Testis (tissue), 3 donors: ENCODE results near the gene IGFBPL1. TPM values are rescaled to one million over a fixed set of nuclear protein-coding genes. Genes with fewer than 3 reads are reported as not detected.

Source experiments
- DNase-seq: peaks from one replicate; pipeline ENCODE4 v3.0.0-alpha.2; 2019
- H3K27ac ChIP-seq, 2 donors: fragments of 200-600 bp; sonication (generic); one replicate each; pipeline ENCODE4 v1.5.1; 2019
- H3K27me3 ChIP-seq: fragments of 200-600 bp; sonication (generic); one replicate; pipeline ENCODE4 v1.5.1; 2019
- H3K36me3 ChIP-seq: fragments of 200-600 bp; sonication (generic); one replicate; pipeline ENCODE4 v1.5.1; 2017; ENCODE audit warnings: low read depth; ENCODE audit errors: missing control alignments
- H3K4me1 ChIP-seq: fragments of 200-600 bp; sonication (generic); one replicate; pipeline ENCODE4 v1.5.1; 2019
- H3K4me3 ChIP-seq, 2 donors: fragments of 200-600 bp; sonication (generic); one replicate each; pipeline ENCODE4 v1.5.1; 2017 to 2019
- H3K9me3 ChIP-seq: fragments of 200-600 bp; sonication (generic); one replicate; pipeline ENCODE4 v1.5.1; 2017
- CTCF ChIP-seq, 3 experiments: fragments of 450-650 bp in 2 of 3; fragments of 200-600 bp in 1 of 3; sonication (generic) in 1 of 3; IDR thresholded peaks; one replicate each; pipeline ENCODE4 v1.5.1; 2016 to 2019; ENCODE audit warnings: antibody characterized with exemption in 3 of 3, mild to moderate bottlenecking in 2 of 3, moderate library complexity in 1 of 3
- POLR2A ChIP-seq: fragments of 450-650 bp; IDR thresholded peaks from one replicate; pipeline ENCODE4 v1.6.1; 2017; ENCODE audit warnings: antibody characterized with exemption, mild to moderate bottlenecking, moderate library complexity
- WGBS, 2 donors: methylation state at CpG; one replicate each; pipeline ENCODE4 v1.1.5; 2018; 5-methylcytosine and 5-hydroxymethylcytosine counted together
- intact Hi-C: fragments of 100-400 bp; cut with DNase I; formaldehyde crosslinking; loops from one replicate; pipeline ENCODE4 v1.15.1; 2023; ENCODE audit warnings: low total_unique reads
- polyA plus RNA-seq: library from polyadenylated mRNA; stranded (reverse); fragments of 350-450 nt; fragmentation: Illumina TruSeq; extraction: RNeasy Lipid Tissue Mini Kit (QIAGEN cat#74804); gene quantifications from one replicate; pipeline ENCODE4 v1.2.3, GENCODE V29; 2014; ENCODE audit warnings: low read depth, low replicate concordance; ENCODE audit not compliant: insufficient read depth
- total RNA-seq, 2 donors: library from RNA; depleted of rRNA; stranded (reverse); fragments of >200 nt; gene quantifications; one replicate each; pipeline ENCODE4 v1.2.3, GENCODE V29; 2016

IGFBPL1 gene
- total and polyA plus RNA-seq, 3 donors from 2014 or later: 5.8 to 18.4 (median 18.0) TPM

GRCh38 chr9:38396371-38396671, 27.9 kb downstream of the IGFBPL1 start:
- Histone ChIP-seq H3K4me1 (peaks cover 4% of the 10 kb centered on the region), H3K36me3 (no peaks in the 10 kb centered on the region), H3K9me3 (no peaks in the 10 kb centered on the region), H3K27me3 (no peaks in the 10 kb centered on the region), H3K4me3 (no peak overlapping the region), H3K27ac (no peak overlapping the region)
- intact Hi-C loops: loop anchor here (10.0 kb wide), 1 partner anchor 492 kb away; the partner anchor contains the start of gene SLC25A51
- DNase-seq: no peak
- TF ChIP-seq CTCF (IDR thresholded peaks at IDR 0.05): no peak
- no peak for TF ChIP-seq POLR2A
- 88 to 93% methylated on average over 3 to 10 of the region's 10 CpGs for WGBS, 2 donors

- Histone ChIP-seq H3K4me3 (no peak overlapping the region), H3K36me3 (no peaks in the 10 kb centered on the region), H3K27me3 (no peaks in the 10 kb centered on the region), H3K4me1 (peaks cover 6% of the 10 kb centered on the region), H3K9me3 (no peaks in the 10 kb centered on the region), H3K27ac (no peak overlapping the region)
- DNase-seq: no peak
- 93 to 98% methylated on average over 10 to 29 of the region's 30 CpGs for WGBS, 2 donors
- intact Hi-C loops: loop anchor here (10.0 kb wide), 1 partner anchor 491 kb away; the partner anchor contains the start of gene SLC25A51
- TF ChIP-seq CTCF (IDR thresholded peaks at IDR 0.05) (no peak), POLR2A (no peak)
Observed at GRCh38 chr9:38395653-38396370, 28.4 kb downstream of the IGFBPL1 start.

- H3K27ac ChIP-seq: no peak overlapping the region
- no peaks in the 10 kb centered on the region for H3K36me3 ChIP-seq
- H3K4me1 ChIP-seq: peaks cover 14% of the 10 kb centered on the region
- intact Hi-C loops: loop anchor here (10.0 kb wide), 1 partner anchor 490 kb away; the partner anchor contains the start of gene SLC25A51
- H3K4me3 ChIP-seq: no peak overlapping the region
- no peak for TF ChIP-seq CTCF (IDR thresholded peaks at IDR 0.05)
- no peak for TF ChIP-seq POLR2A
- H3K9me3 ChIP-seq: no peaks in the 10 kb centered on the region
- WGBS, 2 donors: 77 to 93% methylated on average over 9 of the region's 9 CpGs
- no peak for DNase-seq
- H3K27me3 ChIP-seq: no peaks in the 10 kb centered on the region
Observed at GRCh38 chr9:38394416-38394815, 29.8 kb downstream of the IGFBPL1 start.

GRCh38 chr9:38393128-38393796, 31.0 kb downstream of the IGFBPL1 start:
- DNase-seq: no peak
- peaks cover 24% of the 10 kb centered on the region for H3K4me1 ChIP-seq
- 8 to 14% methylated on average over 2 to 9 of the region's 9 CpGs for WGBS, 2 donors
- TF ChIP-seq CTCF (IDR thresholded peaks at IDR 0.05): no peak
- no peak for TF ChIP-seq POLR2A
- H3K27ac ChIP-seq: peak overlapping the region; percentile 42 to 52
- H3K27me3 ChIP-seq: no peaks in the 10 kb centered on the region
- intact Hi-C loops: loop anchor here (10.0 kb wide), 1 partner anchor 488 kb away; the partner anchor contains the start of gene SLC25A51
- H3K9me3 ChIP-seq: no peaks in the 10 kb centered on the region
- no peaks in the 10 kb centered on the region for H3K36me3 ChIP-seq
- peak overlapping the region; percentile 59 to 74 for H3K4me3 ChIP-seq
